NCI-H1092 treated with DMSO at 0.1 percent for 48 hours (cell line): Measurements from ENCODE around the gene MN1.
"Not testable (repeated sequence)": the region's sequence is repeated elsewhere in the genome, so short reads cannot be mapped to it uniquely, and the experiment has no call there.

Experiments used
- DNase-seq: peaks from one replicate; lab custom pipeline; 2025; lab: John Stamatoyannopoulos, UW

The MN1 gene

DNA sequence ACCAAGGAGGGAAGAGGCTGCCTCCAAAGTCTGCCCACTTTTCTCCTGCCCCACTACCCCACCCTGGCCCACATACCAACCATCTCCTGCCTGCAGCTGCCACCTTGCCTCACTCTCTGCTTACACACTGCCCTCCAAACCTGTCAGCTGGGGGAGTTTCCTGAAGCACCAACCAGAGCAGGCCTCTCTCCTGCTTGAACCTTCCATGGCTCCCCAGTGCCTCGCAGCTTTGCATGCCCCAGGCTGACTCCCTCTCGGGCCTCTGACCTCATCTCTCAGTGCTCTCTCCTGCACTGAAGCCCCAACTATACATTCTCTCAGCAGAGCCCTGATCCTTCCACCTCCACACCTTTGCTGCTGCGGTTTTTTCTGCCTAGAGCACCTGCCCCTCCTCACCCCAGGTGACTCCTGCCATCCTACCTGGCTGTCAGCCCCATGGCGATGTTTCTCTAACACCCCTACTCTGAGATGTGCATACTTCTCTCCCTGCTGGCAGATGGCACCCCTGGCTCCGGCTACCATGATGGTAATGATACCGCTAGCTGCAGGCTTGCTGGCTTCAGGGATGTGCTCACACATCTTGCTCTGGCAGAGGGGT lies 43.5 kb downstream of the MN1 start:
- no peak for DNase-seq

DNA sequence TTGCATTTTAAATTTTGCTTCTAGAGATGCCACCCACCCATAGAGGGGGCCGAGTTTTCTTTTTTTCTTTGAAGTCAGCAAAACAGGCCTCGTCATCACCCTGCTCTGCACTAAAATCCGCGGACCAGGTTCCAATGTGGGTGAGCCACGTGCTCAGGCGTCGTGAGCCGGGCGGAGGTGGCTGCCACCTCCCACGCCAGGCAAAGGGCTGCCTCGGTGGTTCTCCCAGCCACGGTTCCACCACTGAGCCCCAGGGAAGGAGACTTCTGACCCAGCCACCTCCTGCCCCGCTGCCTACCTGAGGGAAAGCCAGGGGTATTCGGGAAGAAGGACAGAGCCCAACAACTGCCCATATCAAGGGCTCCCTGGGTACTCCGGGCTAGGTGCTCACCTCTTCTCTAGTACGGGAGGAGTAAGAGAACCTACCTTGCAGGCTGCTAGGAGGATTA lies 45.3 kb downstream of the MN1 start:
- no peak for DNase-seq

GRCh38 chr22:27755521-27756211 lies 45.9 kb downstream of the MN1 start:
- no peak for DNase-seq

- no peak for DNase-seq
Observed at GRCh38 chr22:27754888-27755480, 46.6 kb downstream of the MN1 start.

DNA sequence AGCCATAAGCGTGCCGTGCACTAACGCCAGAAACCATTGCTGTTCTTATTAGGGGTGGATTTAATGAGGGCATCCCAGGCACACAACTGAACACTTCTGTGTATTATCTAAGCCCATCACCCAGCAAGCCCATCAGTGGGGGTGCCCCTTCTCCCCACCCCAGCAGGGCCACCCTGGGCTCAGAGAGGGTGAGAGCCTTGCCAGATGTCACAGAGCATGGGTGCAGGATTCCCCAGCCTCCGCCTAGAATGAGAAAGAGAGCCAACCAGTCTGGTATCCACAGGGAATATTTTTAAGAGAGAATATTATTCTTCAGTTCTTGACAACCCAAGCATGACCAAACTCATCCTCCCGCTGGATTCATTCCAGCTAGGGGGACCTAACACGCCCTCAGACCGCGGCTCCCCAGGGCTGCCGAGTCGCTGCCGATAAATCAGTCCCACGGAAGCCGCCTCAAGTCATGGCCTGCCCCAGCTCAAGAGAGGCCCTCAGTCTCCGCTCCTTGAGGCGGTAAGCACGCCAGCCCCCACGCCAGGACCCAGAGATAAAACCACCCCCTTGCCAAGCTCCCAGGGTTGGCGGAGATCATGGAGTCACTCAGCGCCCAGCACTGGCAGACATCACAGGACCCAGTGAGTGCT lies 47.2 kb downstream of the MN1 start:
- peak; percentile 28 for DNase-seq

- DNase-seq: no peak
Observed at GRCh38 chr22:27752771-27753170, 48.8 kb downstream of the MN1 start.

DNA sequence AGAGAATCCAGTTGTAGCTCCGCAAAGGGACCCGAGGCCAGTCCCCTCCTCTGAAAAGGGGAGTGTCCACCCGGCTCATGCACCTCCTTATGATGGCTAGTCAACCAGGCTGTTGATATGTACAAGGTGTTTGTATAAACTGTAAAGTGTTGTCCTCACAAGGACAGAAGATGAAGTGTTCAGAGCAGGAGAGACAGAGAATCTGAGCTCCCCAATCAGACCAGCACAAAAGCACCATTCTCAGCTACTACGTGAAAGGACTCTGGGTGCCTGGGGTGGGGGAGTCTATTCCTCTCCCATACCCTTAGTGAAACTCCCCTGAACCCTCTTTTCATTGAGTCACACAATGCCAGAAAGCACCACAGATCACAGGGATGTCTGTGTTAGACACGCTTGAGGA lies 49.4 kb downstream of the MN1 start:
- no peak for DNase-seq

DNA sequence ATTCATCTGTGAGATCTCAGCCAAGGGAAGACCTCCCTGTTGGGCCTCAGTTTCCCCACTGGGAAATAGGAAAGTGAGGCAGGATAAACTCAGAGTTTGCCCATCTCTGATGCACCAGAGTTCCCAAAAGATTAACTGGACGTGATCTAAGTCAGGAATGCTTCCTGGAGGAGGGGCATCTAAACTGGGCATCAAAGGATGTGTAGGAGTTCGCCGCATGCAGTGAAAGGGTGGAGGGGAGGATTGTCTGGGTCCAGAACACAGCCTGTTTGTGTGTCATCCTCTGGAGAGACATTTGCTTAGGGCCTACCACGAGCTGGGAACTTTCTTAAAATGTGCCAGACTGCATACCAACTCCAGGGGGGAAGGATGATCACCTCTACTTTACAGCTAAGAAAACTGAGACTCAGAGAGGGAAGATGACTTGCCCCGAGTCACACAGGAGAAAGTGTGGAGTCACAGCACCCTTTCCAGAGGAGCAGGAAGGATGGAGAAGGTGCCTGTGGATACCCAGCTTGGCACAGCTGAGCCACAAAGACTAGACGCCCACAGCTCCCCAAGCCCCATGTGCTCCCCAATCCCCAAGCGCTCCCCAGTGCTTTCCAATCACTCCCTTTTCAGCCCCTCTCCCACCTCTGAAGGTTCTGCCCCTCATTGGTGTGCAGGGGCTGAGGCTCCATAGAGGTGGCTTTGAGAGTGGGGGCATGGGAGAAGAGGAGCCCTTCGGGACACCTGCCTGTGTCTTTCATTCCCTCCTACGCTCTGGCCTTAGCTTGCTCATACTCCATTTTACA lies 50.1 kb downstream of the MN1 start:
- no peak for DNase-seq

DNA sequence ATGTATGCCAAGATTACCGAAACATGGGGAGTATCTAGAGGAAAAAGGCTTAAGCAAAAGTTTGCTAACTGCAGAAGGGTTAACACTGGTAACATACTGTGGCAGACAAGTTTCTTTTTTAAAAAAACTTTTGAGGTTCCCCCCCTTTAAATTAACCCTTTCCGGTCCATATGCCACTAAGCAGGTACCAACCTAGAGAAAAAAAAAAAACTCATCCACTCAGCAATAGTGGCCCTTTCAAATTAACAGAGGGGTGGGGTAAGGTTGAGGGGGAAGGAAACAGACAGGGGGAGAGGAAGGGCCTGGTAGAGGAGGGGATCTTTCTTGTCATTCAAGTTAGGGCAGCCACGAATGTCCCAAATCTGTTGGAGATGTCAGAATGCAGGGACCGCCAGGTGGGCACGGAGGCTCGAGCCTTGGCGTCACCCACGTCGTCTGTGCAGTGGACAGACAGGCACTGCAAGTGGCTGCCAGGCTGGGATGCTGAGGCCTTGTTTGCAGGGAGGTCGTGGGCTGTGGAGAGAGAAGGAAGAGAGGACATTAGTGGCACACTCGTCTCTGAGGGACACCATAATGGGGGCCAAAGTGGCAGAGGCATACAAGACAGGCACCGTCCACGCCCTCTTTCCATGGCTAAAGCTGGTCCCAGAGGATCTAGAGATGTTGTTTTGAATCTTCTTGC lies 50.8 kb downstream of the MN1 start:
- DNase-seq: no peak

DNA sequence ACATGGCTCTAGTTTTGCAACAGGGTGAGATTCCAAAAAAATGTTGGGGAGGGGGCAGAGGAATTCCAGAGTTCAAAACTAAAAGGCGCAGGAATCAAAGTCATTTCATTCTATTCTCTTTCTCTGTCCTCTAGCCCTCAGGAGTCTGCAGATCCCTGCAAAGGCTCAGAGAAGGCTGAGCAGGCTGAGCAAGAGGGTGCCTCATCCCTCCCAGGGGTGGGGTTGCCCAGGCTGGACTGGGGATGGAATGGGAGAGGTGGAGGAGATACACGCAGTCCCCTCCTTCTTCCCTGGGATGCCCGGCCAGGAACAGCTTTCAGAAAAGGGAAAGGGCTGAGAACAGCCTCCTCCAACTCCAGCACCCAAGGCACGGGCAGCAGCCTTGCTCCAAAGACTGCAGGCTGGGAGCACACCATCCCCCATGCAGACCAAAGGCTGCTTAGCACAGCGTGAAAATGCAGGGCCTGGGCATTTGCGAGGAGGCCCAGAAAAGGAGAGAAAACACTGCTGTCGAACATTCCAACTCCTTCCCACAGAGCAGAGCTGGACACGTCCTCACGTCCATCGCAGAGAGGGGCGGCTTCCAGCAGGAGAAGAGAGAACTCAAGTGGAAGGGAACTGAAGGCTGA lies 51.8 kb downstream of the MN1 start:
- no peak for DNase-seq

GRCh38 chr22:27748751-27749191 lies 52.8 kb downstream of the MN1 start:
- no peak for DNase-seq

GRCh38 chr22:27748349-27748748 lies 53.2 kb downstream of the MN1 start:
- no peak for DNase-seq

DNA sequence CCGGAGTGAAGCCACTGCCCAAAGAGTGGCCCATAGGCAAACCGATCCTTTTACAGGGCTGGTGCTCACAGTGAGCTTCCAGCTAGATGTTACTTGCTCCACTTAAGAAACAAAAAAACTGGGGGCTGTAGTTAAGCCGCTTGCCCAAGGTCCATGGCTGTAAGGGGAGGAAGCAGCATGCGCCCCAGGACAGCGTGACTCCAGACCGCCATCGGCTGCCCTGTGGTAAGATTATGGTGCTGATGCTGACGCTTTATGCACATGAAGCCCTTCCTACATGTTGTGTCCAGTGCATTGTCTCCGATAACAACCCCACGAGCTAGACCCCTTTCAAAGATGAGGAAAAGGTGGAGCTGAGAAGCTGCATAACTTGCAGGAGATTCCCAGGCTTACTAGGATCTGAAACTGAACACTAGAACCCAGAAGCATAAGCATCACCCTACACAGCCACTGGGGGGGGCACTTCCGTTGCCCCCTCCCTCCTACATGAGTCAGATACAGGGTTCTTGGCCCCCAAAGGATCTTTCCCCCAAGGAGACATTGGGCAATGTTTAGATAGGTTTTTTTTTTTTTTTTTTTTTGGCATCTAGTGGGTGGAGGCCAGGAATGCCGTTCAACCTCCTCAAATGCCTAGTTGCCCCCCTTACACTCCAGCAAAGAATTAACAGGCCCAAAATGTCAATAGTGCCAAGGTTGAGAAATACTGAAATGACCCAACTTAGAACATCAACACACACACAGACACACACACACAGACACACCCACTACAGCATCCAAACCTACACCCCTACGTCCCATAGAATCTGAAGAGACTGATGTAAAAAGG lies 53.9 kb downstream of the MN1 start:
- no peak for DNase-seq

- DNase-seq: no peak
Observed at GRCh38 chr22:27746918-27747317, 54.6 kb downstream of the MN1 start.

DNA sequence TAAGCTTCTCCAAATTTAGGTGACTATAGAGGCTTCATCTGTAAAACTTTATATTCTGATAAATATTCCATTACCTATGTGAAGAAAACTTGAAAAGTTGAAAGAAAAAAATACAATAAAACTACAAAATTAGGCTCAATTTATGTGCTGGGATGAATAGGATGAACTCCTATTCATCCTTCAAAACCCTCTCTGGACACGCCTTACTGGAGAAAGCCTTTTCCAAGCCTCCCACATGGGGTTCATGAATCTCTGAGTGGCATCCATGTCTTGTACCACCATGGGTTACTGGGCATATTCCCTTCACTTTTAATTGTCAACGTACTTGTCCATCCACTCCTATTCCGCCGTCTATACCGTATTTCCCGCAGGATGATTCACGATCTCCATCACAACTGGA lies 55.7 kb downstream of the MN1 start:
- DNase-seq: no peak

- no peak for DNase-seq
Observed at GRCh38 chr22:27745154-27745553, 56.4 kb downstream of the MN1 start.

GRCh38 chr22:27744078-27744477 lies 57.5 kb downstream of the MN1 start:
- not testable (repeated sequence) for DNase-seq

DNA sequence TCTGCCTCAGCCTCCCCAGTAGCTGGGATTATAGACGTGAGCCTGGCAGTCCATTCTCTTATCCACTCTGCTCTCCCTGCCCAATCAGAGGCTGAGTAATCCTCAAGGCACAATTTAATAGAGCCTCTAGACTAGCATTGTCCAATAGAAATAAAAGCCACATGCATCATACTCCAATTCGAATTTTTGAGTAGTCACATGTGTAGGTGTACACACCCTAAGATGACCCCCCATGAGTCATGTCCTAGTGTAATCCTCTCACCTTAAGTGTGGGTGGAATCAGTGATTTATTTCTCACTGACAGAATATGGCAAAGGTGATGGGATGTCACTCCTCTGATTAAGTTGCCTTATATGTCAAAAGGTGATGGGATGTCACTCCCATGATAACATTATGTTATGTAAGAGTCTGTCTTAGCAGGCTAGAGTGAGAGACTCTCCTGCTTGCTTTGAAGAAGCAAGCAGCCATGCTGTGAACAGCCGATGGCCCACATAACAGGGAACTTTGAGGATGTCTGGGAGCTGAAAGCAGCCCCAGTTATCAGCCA lies 61.3 kb downstream of the MN1 start:
- no peak for DNase-seq

GRCh38 chr22:27737521-27737920 lies 64.0 kb downstream of the MN1 start:
- no peak for DNase-seq

- no peak for DNase-seq
Observed at GRCh38 chr22:27734066-27734465, 67.5 kb downstream of the MN1 start.
